IPS-18c (cell line): ENCODE data around the gene ZNF653.
"Not testable (repeated sequence)": the region's sequence is repeated elsewhere in the genome, so short reads cannot be mapped to it uniquely, and the experiment has no call there.

Experiments
- H3K4me3 ChIP-seq: 2 replicates; pipeline ENCODE4 v1.7.0; 2013; ENCODE audit warnings: low read depth, mild to moderate bottlenecking, low read length, moderate library complexity; ENCODE audit not compliant: insufficient read depth
- H3K9me3 ChIP-seq: one replicate; pipeline ENCODE4 v1.6.1; 2013; ENCODE audit warnings: mild to moderate bottlenecking, low read length, moderate library complexity; ENCODE audit not compliant: control insufficient read depth, insufficient read depth

ZNF653 gene

DNA sequence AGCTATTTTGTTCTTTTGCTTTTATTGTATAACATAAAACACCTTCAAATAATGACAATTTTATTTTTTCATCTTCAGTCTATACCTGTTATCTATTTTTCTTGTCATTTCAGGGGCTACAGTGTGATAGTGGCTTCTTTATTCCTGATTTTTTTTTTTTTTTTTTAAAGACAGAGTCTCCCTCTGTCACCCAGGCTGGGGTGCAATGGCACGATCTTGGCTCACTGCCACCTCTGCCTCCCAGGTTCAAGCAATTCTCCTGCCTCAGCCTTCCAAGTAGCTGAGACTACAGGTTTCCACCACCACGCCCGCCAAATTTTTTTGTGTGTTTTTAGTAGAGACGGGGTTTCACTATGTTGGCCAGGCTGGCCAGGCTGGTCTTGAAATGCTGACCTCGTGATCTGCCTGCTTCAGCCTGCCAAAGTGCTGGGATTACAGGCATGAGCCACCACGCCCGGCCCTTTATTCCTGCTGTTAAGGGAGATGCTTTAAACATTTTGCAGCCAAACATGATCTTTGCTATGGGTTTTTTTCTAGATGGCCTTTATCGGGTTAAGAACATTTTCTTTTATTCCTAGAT lies 37.3 kb downstream of the ZNF653 start:
- not testable (repeated sequence) for H3K4me3 ChIP-seq, H3K9me3 ChIP-seq

DNA sequence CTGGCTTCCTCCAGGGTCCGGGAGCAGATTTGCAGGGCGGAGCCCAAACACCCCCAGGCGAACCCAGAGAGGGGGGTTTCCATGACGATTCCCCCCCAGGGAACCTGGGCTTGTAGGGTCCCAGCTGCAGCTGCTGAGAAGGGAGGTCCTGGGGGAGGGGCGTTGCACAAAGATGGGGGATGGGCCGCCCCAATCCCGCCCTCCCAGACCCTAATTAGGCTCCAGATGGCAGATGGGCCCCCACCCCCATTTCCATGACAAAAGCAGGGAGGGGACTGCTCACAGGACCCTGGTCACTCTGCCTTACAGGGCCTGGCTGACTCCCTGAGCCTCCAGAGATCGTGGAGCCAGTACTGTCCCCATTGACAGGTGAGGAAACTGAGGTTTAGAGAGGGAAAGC lies 40.0 kb downstream of the ZNF653 start:
- Histone ChIP-seq H3K4me3 (no peak overlapping the region), H3K9me3 (no peaks in the 10 kb centered on the region)

DNA sequence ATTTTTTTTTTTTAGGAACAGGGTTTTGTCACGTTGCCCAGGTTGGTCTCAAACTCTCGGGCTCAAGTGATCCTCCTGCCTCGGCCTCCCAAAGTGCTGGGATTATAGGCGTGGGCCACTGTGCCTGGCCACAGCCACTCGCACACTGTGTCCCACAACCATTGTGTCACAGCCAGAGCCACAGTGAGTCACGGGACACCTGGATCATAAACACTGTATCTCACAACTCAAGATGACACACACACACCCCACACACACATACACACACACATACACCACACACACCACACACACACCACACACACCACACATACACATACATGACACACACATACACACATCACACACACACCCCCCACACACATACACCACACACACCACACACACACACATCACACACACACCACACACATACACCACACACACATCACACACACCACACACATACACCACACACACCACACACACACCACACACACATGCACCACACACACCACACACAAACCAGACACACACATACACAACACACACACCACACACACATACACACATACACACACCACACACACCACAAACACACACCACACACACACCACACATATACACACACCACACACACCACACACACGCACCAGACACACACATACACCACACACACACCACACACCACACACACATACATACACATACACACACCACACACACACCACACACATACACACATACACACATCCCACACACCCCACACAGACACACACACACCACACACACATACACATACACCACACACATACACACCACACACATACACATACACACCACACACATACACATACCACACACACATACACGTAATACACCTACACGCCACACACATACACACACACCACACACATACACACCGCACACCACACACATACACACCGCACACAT lies 41.0 kb downstream of the ZNF653 start:
- H3K4me3 ChIP-seq: no peak overlapping the region
- H3K9me3 ChIP-seq: no peaks in the 10 kb centered on the region

DNA sequence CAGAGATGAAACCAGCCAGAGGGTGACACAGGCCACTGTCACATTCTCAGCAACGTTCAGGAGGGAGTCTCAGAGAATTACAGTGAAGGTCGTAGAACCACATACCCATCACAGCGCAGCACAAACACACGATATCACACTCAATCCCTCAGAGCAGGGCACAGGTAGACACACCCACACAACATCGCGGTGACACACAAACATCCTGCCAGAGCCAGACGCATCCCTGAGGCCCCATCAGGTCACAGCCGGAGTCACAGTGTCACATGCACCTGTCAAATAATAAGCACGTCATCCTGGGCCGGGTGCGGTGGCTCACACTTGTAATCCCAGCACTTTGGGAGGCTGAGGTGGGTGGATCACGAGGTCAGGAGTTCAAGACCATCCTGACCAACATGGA lies 42.2 kb downstream of the ZNF653 start:
- no peak overlapping the region for H3K4me3 ChIP-seq

DNA sequence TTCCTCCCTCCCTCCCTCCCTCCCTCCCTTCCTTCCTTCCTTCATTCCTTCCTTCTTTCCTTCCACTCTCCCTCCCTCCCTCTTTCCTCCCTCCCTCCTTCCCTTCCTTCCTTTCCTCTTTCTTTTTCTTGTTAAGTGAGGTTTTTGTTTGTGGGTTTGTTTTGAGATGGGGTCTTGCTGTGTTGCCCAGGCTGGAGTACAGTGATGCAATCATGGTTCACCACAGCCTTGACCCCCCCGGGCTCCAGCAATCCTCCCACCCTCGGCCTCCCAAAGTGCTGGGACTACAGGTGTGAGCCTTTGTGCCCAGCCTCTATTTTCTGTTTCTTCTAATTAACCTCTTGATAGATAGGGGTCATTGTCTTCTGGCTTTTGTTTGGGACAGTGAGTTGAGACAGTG lies 44.2 kb downstream of the ZNF653 start:
- H3K9me3 ChIP-seq: no peaks in the 10 kb centered on the region
- H3K4me3 ChIP-seq: no peak overlapping the region

More for the DNA sequence above, 42.2 kb downstream of the ZNF653 start:
- no peaks in the 10 kb centered on the region for H3K9me3 ChIP-seq

DNA sequence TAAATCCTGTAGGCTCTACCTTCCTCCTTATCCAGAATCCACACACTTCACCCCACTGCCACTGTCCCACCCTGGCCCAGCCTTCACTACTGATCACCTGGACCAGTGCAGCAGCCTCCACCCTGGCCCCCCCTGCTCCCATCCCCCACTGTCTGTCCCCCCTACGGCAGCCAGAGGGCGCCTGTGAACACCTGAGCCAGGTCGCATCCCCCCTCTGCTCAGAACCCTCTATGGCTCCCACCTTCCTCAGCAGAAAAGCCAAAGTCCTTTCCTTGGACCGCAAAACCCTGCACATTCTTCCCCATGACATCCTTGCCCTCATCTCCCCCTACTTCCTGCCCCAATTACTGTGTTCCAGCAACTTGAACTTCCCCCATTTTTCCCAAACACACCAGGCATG lies 45.4 kb downstream of the ZNF653 start:
- H3K9me3 ChIP-seq: no peaks in the 10 kb centered on the region
- H3K4me3 ChIP-seq: no peak overlapping the region

DNA sequence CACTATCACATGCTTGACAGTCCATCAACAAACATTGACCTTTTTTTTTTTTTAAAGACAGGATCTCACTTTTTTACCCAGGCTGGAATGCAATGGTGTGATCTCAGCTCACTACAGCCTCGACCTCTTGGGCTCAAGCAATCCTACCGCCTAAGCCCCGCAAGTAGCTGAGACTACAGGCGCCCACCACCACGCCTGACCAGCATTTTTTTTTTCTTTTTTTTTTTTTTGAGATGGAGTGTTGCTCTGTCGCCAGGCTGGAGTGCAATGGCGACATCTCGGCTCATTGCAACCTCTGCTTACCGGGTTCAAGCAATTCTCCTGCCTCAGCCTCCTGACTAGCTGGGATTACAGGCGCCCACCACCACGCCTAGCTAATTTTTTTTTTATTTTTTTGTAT lies 46.7 kb downstream of the ZNF653 start:
- H3K4me3 ChIP-seq, H3K9me3 ChIP-seq: not testable (repeated sequence)

DNA sequence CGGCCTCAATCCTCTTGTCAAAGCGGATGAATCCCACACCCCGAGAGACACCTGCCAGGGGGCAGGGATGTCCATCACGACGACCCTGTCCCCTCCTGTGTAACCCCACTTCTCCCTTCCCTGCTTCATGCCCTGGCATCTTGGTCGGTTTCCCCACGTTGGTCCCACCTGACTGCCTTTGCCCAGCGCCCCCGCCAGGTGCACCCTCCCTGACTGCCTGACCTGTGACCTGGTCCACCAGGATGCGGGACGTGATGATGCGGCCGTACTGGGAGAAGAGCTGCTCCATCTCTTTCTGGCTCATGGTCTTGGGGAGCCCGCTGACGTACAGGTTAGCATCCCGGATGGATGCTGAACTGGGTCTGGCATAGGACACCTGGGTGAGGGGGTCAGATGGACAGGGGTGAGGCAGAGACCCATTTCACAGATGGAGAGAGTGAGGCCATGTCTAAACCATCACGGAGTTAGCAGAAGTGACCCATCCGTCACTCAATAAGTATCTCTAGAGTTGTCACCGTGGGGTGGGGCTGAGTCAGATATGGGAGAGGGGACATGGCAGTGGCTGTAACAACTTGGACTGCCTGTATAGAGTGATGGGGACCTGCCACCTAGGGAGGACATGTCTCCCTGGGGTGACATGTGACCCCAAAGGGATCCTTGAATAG lies 47.3 kb downstream of the ZNF653 start:
- no peaks in the 10 kb centered on the region for H3K9me3 ChIP-seq
- no peak overlapping the region for H3K4me3 ChIP-seq

DNA sequence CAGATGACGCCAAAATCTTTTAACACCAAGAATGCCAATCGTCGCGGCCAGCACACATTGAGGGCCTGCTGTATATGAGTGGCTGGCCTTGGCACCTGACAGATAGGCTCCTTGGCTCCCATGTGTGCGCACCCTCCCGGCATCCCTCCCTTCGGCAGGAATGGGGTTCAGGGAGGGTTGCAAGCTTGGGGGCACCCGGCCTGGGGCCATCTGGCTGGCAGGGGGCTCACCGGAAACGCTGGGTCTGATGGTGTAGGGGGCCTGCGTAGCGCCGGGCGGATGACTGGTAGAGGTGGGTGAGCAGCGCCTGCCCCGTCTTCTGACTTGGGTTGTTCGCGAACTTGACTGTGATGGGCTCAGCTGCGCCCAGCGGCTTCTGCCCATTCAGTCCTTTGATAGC lies 47.8 kb downstream of the ZNF653 start:
- no peaks in the 10 kb centered on the region for H3K9me3 ChIP-seq
- no peak overlapping the region for H3K4me3 ChIP-seq

DNA sequence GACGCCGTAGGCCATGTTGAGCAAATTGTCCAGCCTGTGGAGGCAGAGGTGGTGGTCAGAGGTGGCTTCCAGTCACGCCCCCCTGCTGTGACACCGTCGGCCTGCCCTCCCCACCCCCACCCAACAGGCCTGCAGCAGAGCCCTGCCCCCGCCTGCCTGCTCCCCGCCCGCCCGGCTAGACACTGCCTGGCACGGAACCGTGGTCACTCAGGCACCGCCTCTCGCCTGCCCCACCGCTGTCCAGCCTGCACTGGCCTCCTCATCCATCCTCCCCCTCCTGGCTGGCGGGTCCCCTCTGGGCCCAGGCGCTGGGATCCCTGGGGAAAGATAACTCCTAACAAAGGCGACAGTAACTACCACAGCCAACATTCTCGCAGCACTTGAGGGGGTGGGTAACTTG lies 48.5 kb downstream of the ZNF653 start:
- no peak overlapping the region for H3K4me3 ChIP-seq
- no peaks in the 10 kb centered on the region for H3K9me3 ChIP-seq

DNA sequence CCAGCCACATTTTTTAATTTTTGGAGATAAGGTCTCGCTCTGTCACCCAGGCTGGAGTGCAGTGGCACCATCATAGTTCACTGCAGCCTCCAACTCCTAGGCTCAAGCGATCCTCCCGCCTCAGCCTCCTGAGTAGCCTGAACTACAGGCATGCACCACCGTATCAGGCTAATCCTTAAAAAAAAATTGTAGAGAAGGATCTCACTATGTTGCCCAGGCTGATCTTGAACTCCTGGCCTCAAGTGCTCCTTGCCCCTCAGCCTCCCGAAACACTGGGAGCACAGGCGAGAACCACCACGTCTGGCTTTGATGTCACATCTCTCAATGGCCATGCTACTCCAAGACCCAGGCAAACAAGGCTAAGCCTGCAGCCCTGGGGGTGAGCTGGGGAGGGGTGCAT lies 49.0 kb downstream of the ZNF653 start:
- no peaks in the 10 kb centered on the region for H3K9me3 ChIP-seq
- no peak overlapping the region for H3K4me3 ChIP-seq

DNA sequence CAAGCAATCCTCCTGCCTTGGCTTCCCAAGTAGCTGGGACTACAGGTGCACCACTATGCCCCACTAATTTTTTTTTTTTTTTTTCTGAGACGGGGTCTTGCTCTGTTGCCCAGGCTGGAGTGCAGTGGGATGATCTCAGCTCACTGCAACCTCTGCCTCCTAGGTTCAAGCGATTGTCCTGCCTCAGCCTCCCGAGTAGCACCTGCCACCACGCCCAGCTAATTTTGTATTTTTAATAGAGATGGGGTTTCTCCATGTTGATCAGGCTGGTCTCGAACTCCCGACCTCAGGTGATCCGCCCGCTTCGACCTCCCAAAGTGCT lies 50.4 kb downstream of the ZNF653 start:
- not testable (repeated sequence) for H3K4me3 ChIP-seq, H3K9me3 ChIP-seq

DNA sequence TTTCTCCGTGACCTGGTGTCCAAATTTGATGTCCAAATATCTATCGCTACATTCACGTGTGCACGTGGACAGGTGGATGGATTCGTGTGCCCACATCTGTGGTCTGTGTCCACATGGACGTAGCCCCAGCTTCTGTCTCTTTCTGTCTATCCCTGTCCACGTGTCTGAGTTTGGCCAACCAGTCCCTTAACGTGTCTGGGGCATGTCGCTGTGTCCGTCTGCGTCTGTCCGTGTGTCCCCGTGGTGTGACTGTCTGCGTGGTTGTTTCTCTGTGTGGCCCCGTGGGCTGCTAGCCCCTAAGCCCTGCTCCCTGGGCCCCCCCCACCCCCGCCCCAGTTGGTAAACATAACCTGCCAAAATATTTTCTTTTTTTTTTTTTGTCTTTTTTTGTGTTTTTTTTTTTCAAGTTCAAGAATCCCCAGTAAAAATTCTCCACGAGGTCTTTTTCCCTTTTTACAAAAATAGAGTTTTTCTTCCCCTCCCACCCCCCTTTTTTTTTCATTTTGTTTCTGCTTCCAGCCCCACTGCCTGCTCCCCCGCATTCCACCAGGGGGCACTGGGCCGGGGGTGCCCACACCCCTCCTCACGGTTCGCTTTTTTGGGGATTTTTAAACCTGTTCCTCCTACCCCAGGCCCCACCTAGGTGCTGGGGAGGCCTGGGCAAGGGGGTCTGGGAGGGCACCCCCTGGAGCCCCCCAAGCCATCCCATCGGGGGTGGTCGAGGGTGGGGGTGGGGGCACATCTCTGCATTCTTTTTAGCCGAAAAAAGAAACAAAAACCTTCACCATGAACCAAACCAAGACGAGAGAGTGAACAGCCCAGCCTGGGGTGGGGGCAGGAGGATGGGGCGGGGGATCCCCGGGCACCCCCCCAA lies 51.9 kb downstream of the ZNF653 start:
- no peak overlapping the region for H3K4me3 ChIP-seq
- H3K9me3 ChIP-seq: no peaks in the 10 kb centered on the region

DNA sequence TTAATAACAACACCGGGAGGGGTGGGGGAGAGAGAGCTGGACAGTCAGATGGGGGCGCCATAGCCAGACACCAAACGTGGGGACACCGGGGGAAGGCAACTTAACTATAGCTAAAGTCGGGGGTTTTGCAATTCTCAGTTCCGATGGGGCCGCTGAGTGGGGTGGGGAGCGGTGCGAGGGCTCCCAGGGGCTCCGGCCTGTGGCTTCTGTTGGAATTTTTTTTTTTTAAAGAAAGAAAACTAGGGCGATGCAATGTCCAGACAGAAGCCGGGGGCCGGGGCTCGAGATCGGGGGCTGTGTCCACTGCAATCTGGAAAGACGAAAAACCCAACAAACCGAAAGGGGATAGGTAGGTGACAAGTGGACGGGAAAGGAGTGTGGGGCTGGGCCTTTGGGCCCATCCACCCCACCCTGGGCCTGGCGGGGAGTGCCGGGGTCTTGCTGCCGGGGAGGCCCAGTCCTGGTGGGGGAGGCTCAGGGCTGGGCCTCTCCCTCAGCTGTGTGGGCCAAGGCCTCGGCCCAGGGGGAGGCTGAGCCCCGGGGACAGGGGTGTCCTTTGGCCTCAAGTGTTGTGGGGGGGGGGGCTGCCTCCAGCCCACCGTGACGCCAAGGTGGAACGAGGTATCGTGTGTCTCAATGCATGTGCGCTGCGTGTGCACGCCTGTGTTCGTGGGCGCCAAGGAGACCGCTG lies 52.9 kb downstream of the ZNF653 start:
- no peak overlapping the region for H3K4me3 ChIP-seq
- H3K9me3 ChIP-seq: no peaks in the 10 kb centered on the region

DNA sequence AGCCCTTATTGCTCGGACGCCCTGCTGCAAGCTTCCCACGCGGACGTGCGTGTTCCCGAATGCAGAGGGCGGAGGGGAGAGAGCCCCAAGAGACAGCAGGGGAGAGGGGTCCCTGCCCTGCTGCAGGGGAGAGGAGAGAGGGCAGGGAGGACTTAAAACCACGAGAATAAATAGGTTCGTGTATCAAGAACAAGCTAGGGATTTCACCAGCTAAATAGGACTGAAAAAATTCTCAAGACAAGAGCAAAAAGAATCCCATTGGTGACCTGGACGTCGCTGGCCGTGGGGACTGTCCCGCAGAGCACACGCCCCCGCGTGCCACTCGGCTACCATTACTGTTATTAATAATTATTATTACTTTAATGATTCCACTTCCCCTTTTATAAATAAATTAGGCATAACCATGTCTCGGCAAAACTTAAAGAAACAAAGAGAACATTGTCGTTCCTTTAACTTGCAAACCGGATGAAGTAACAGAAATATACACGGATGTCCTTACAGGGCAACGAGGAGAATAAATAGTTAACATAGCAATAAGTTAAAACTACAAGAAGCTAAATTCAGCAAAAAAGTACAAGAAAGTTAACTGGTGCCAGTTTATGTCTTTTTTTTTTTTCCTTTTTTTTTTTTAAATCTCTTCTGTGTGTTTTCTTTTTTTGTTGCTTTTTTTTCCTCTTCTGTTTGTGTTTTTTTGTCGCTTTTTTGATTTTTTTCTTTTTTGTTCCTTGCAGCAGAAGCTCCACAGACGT lies 53.6 kb downstream of the ZNF653 start:
- Histone ChIP-seq H3K9me3 (no peaks in the 10 kb centered on the region), H3K4me3 (no peak overlapping the region; the same call in 1 of the 2 replicates)

DNA sequence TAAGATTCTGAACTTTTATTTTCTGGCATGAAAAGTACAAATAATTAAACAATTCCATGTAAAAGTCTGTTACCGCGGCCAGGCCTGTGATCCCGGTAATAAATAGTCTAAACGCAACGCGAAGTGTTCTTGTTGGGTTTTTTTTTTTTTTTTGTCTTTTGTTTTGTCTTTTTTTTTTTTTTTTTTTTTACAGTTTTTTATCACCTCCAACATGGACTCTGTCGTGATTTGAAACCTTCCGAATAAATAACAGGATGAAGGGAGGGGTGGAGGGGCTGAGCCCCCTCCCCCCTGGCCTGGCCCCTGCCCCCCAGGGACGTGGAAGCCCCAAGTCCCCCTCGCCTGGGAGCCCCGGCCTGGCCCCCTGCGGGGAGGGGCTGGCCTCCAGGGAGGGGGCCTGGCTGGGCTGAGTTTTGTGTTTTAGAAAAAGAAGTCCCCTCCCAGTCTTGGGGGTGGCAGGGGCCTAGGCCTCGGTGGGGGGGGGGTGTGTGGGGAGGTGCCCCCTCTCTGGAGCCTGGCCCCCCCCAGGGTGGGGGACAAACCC lies 54.2 kb downstream of the ZNF653 start:
- Histone ChIP-seq H3K4me3 (no peak overlapping the region; the same call in 1 of the 2 replicates), H3K9me3 (no peaks in the 10 kb centered on the region)
